Measurements from ENCODE around the gene SMAD2. TPM values are rescaled to one million over a fixed set of nuclear protein-coding genes. Genes with fewer than 3 reads are reported as not detected.

Gene SMAD2
- total RNA-seq, 1 donor from 2014 or later: 150 TPM

DNA sequence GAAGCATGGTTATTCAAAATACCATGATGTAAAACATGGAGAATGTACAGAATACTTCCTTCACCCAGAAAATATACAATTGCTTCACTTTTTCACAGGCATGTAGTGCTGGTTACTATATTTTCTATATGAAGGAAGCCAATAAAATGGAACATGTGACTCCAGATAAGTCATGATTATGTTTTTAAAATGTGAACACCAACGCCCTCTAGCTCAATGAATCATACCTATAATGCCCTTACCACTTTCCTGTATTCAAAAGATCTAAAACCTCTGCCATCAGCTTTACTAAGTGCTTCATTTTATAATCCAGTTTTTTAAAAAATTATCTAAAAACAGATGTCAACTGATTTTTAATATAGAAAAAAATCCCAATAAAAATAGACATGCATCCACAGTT lies 59.9 kb downstream of the SMAD2 start:
- Mint-ChIP-seq H3K4me1 (ENCODE audit: unreplicated experiment) (no peaks in the 10 kb centered on the region), H3K27ac (ENCODE audit: unreplicated experiment) (no peak overlapping the region), H3K36me3 (ENCODE audit: low read depth, unreplicated experiment) (peaks cover 7% of the 10 kb centered on the region), H3K4me3 (ENCODE audit: unreplicated experiment) (no peak overlapping the region), H3K27me3 (ENCODE audit: unreplicated experiment) (no peaks in the 10 kb centered on the region), H3K9me3 (ENCODE audit: unreplicated experiment) (no peaks in the 10 kb centered on the region)
- DNase-seq (ENCODE audit: low spot score): no peak
- TF ChIP-seq, protein P1, sequence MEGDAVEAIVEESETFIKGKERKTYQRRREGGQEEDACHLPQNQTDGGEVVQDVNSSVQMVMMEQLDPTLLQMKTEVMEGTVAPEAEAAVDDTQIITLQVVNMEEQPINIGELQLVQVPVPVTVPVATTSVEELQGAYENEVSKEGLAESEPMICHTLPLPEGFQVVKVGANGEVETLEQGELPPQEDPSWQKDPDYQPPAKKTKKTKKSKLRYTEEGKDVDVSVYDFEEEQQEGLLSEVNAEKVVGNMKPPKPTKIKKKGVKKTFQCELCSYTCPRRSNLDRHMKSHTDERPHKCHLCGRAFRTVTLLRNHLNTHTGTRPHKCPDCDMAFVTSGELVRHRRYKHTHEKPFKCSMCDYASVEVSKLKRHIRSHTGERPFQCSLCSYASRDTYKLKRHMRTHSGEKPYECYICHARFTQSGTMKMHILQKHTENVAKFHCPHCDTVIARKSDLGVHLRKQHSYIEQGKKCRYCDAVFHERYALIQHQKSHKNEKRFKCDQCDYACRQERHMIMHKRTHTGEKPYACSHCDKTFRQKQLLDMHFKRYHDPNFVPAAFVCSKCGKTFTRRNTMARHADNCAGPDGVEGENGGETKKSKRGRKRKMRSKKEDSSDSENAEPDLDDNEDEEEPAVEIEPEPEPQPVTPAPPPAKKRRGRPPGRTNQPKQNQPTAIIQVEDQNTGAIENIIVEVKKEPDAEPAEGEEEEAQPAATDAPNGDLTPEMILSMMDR (IDR thresholded peaks at IDR 0.05; ENCODE audit: unreplicated experiment): no peak

DNA sequence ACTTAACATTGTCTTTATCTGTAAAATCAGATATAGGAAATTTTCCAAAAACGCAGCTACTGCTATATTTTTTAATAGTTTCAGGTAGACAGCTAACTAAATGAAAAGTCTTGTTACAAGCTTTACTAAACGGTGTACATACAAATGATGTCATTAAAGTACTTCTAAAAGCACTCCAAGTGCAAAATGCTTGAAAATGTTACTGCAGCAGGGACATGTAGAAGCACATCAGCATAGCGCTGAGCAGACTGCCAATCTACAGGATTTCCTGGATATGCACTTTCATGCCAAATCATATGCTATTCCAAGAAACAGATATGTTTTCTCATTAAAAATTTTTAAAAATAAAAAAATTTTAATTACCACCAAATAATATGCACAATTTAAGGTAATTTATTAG lies 61.7 kb downstream of the SMAD2 start:
- H3K9me3 Mint-ChIP-seq (ENCODE audit: unreplicated experiment): no peaks in the 10 kb centered on the region

DNA sequence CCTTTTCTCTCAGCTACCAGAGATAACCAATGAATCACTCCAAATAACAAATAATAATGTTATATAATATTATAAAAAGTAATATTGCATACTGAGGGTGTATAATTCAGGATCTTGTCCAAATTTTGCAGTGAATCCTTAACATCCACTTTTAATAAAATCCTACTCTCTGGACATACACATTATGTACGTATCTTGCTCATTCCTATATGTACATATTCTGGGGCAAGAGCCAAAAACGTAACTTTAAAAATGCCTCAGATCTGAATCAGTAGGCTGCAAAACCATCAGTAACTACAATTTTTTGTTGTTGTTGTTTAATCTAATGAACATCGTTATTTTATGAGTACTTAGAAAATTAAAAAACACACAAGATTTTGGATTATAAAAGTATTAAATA lies 65.3 kb downstream of the SMAD2 start:
- no peaks in the 10 kb centered on the region for H3K9me3 Mint-ChIP-seq (ENCODE audit: unreplicated experiment)
- H3K27ac Mint-ChIP-seq (ENCODE audit: unreplicated experiment): no peak overlapping the region
- TF ChIP-seq, protein P1 (IDR thresholded peaks at IDR 0.05; ENCODE audit: unreplicated experiment): no peak
- no peak overlapping the region for H3K4me3 Mint-ChIP-seq (ENCODE audit: unreplicated experiment)
- peaks cover 23% of the 10 kb centered on the region for H3K36me3 Mint-ChIP-seq (ENCODE audit: low read depth, unreplicated experiment)
- DNase-seq (ENCODE audit: low spot score): no peak
- no peaks in the 10 kb centered on the region for H3K4me1 Mint-ChIP-seq (ENCODE audit: unreplicated experiment)
- H3K27me3 Mint-ChIP-seq (ENCODE audit: unreplicated experiment): no peaks in the 10 kb centered on the region

More for the DNA sequence above, 61.7 kb downstream of the SMAD2 start:
- Mint-ChIP-seq H3K27ac (ENCODE audit: unreplicated experiment) (no peak overlapping the region), H3K4me3 (ENCODE audit: unreplicated experiment) (no peak overlapping the region), H3K4me1 (ENCODE audit: unreplicated experiment) (no peaks in the 10 kb centered on the region), H3K27me3 (ENCODE audit: unreplicated experiment) (no peaks in the 10 kb centered on the region), H3K36me3 (ENCODE audit: low read depth, unreplicated experiment) (peaks cover 12% of the 10 kb centered on the region)
- no peak for DNase-seq (ENCODE audit: low spot score)
- TF ChIP-seq, protein P1 (IDR thresholded peaks at IDR 0.05; ENCODE audit: unreplicated experiment): no peak

DNA sequence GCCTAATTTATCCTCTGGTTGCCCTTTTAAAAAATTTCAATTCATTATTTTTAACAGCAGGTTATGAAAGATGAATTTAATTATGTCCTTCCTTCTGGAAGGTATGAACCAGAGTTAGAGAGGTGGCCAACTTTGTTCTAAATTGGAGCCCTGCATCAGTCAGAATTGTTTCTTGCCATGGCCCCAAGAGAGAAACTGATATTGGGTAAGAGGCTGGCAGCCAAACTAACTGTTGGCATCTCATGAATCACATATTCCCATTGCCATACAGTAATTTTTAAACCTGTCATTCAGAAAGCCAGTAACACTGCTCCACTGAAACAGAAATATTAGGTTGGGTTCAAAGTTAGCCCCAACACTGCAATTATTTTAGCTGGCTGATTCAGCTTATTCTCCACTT lies 67.4 kb downstream of the SMAD2 start:
- peaks cover 34% of the 10 kb centered on the region for H3K36me3 Mint-ChIP-seq (ENCODE audit: low read depth, unreplicated experiment)
- no peak overlapping the region for H3K4me3 Mint-ChIP-seq (ENCODE audit: unreplicated experiment)

DNA sequence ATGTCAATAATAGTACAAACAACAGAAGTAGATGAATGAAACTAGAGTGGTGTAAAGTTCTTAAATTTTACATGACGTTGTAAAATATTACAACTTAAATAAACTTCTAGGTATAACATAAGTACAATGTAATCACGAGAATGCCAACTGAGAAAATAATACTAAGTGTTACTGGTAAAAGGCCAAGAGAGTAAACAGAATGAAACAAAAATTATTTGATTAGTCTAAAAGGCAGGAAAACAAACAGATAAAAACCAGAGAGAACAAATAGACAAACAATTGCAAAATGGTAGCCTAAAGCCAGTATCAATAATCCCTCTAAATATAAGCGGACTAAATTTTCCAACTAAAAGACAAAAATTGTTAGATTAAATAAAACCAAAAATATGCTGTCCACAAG lies 71.9 kb downstream of the SMAD2 start:
- peaks cover 49% of the 10 kb centered on the region for H3K36me3 Mint-ChIP-seq (ENCODE audit: low read depth, unreplicated experiment)
- H3K9me3 Mint-ChIP-seq (ENCODE audit: unreplicated experiment): peaks cover 4% of the 10 kb centered on the region
- H3K27ac Mint-ChIP-seq (ENCODE audit: unreplicated experiment): no peak overlapping the region
- H3K27me3 Mint-ChIP-seq (ENCODE audit: unreplicated experiment): no peaks in the 10 kb centered on the region
- H3K4me3 Mint-ChIP-seq (ENCODE audit: unreplicated experiment): peak overlapping the region; percentile 4
- DNase-seq (ENCODE audit: low spot score): no peak
- TF ChIP-seq, protein P1 (IDR thresholded peaks at IDR 0.05; ENCODE audit: unreplicated experiment): no peak
- peaks cover 2% of the 10 kb centered on the region for H3K4me1 Mint-ChIP-seq (ENCODE audit: unreplicated experiment)

More for the DNA sequence above, 67.4 kb downstream of the SMAD2 start:
- DNase-seq (ENCODE audit: low spot score): no peak
- Mint-ChIP-seq H3K4me1 (ENCODE audit: unreplicated experiment) (no peaks in the 10 kb centered on the region), H3K27ac (ENCODE audit: unreplicated experiment) (no peak overlapping the region), H3K9me3 (ENCODE audit: unreplicated experiment) (peaks cover 4% of the 10 kb centered on the region), H3K27me3 (ENCODE audit: unreplicated experiment) (no peaks in the 10 kb centered on the region)
- TF ChIP-seq, protein P1 (IDR thresholded peaks at IDR 0.05; ENCODE audit: unreplicated experiment): no peak

All from endothelial cell (in vitro differentiated cells).